PC-9 (cell line): Measurements from ENCODE around the gene NRBP1. TPM values are rescaled to one million over a fixed set of nuclear protein-coding genes. Genes with fewer than 3 reads are reported as not detected.

Experiments used
- BruUV-seq: library from RNA; stranded (reverse); fragments of 400-500 nt; replicated peaks from 2 replicates; lab custom pipeline; 2021; lab: Mats Ljungman, UMichigan
- CTCF ChIA-PET: fragments of 300-600 bp; sonication (Branson Sonifier 250); formaldehyde crosslinking; loops from one replicate; lab custom pipeline; 2022; ENCODE audit warnings: antibody characterized with exemption; lab: Charles Lee
- POLR2A ChIA-PET: fragments of 300-600 bp; sonication (Branson Sonifier 250); formaldehyde crosslinking; loops from one replicate; lab custom pipeline; 2022; ENCODE audit warnings: antibody characterized with exemption; ENCODE audit not compliant: unreplicated experiment; lab: Charles Lee
- DNase-seq, 2 experiments: peaks; one replicate each; pipeline versions ENCODE4 v3.0.0 to v3.0.0-alpha.2; 2015 to 2022; ENCODE audit warnings: mixed read lengths in 1 of 2
- H2AFZ ChIP-seq: fragments of 200-600 bp; sonication (generic); 2 replicates; pipeline ENCODE4 v1.8.1; 2017; ENCODE audit warnings: antibody characterized with exemption
- H3F3A ChIP-seq: fragments of 200-600 bp; sonication (generic); 2 replicates; pipeline ENCODE4 v1.8.1; 2017; ENCODE audit warnings: antibody characterized with exemption, mild to moderate bottlenecking, low read depth; ENCODE audit not compliant: insufficient read depth
- H3K27ac ChIP-seq: fragments of 200-600 bp; sonication (generic); 2 replicates; pipeline ENCODE4 v1.6.1; 2016; ENCODE audit warnings: mixed run types
- H3K27me3 ChIP-seq: fragments of 200-600 bp; sonication (generic); 2 replicates; pipeline ENCODE4 v1.6.1; 2016; ENCODE audit warnings: low read depth, mixed run types; ENCODE audit not compliant: insufficient read depth
- H3K36me3 ChIP-seq: fragments of 200-600 bp; sonication (generic); 2 replicates; pipeline ENCODE4 v1.6.1; 2016; ENCODE audit warnings: low read depth, mixed run types
- H3K4me1 ChIP-seq: fragments of 200-600 bp; sonication (generic); replicated peaks from 2 replicates; pipeline ENCODE4 v1.6.1; 2016; ENCODE audit warnings: mixed run types; ENCODE audit not compliant: insufficient read depth
- H3K4me2 ChIP-seq: fragments of 200-600 bp; sonication (generic); 2 replicates; pipeline ENCODE4 v1.6.1; 2017; ENCODE audit warnings: mixed run types
- H3K4me3 ChIP-seq: fragments of 200-600 bp; sonication (generic); 2 replicates; pipeline ENCODE4 v1.6.1; 2016; ENCODE audit warnings: mixed run types
- H3K79me2 ChIP-seq: fragments of 200-600 bp; sonication (generic); 2 replicates; pipeline ENCODE4 v1.6.1; 2017; ENCODE audit warnings: low read depth, mixed run types
- H3K9me2 ChIP-seq: fragments of 200-600 bp; sonication (generic); 2 replicates; pipeline ENCODE4 v1.8.1; 2017; ENCODE audit warnings: mild to moderate bottlenecking; ENCODE audit not compliant: insufficient read depth
- H3K9me3 ChIP-seq: fragments of 200-600 bp; sonication (generic); 2 replicates; pipeline ENCODE4 v1.8.1; 2016; ENCODE audit warnings: low read depth; ENCODE audit not compliant: insufficient read depth
- H4K20me1 ChIP-seq: fragments of 200-600 bp; sonication (generic); 2 replicates; pipeline ENCODE4 v1.8.1; 2017; ENCODE audit not compliant: insufficient read depth
- CTCF ChIP-seq: fragments of 200-600 bp; sonication (generic); conservative IDR thresholded peaks from 2 replicates; pipeline ENCODE4 v1.6.1; 2017; ENCODE audit warnings: mixed run types, antibody characterized with exemption, mild to moderate bottlenecking, moderate library complexity
- EZH2 ChIP-seq: fragments of 200-600 bp; sonication (generic); IDR thresholded peaks from 2 replicates; pipeline ENCODE4 v1.8.0; 2017; ENCODE audit warnings: antibody characterized with exemption, low read depth
- intact Hi-C: fragments of 100-400 bp; cut with micrococcal nuclease; formaldehyde crosslinking; loops from one replicate; pipeline ENCODE4 v1.10.0; 2022; ENCODE audit not compliant: unreplicated experiment
- total RNA-seq: library from RNA; stranded (reverse); gene quantifications from 2 replicates; pipeline ENCODE4 v1.2.3, GENCODE V29; 2021

The NRBP1 gene
- total RNA-seq, 1 experiment from 2014 or later: 83.9 TPM

DNA sequence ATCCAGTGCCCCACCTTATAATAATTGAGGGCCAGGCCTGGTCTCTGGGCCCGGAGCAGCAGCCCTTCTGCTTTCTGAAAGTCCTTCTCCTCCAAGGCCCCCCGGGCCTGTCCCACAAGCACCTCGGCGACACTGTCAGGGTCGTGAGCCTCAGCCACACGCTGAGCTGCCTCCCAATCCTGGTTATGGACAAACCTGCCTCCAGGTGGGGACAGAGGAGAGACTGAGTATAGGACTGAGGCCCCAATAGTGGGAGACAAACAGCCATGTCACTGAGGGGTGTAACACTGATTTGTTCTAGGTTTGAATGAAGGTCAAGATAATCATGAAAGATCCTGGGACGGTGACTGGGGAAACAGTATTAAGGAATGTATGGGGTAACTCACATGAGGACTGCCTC, 25.5 kb downstream of the NRBP1 start:
- DNase-seq: no peak
- H3K79me2 ChIP-seq: no peaks in the 10 kb centered on the region
- ChIA-PET POLR2A (no interaction called here), CTCF (interaction anchor here (0.6 kb wide), 1 partner anchor 167 kb away, joined by 4 read pairs; no protein-coding TSS in a partner anchor)
- intact Hi-C loops: no loop called here
- H4K20me1 ChIP-seq: no peaks in the 10 kb centered on the region
- no peak overlapping the region for H2AFZ ChIP-seq
- H3K36me3 ChIP-seq: peaks cover 3% of the 10 kb centered on the region; the same call in 1 of the 2 replicates
- H3K4me2 ChIP-seq: no peak overlapping the region
- H3K9me2 ChIP-seq: no peaks in the 10 kb centered on the region
- no peaks in the 10 kb centered on the region for H3F3A ChIP-seq
- BruUV-seq: no TSS peak
- H3K4me1 ChIP-seq: no peaks in the 10 kb centered on the region
- no peaks in the 10 kb centered on the region for H3K9me3 ChIP-seq
- no peaks in the 10 kb centered on the region for H3K27me3 ChIP-seq
- no peak overlapping the region for H3K27ac ChIP-seq
- TF ChIP-seq CTCF (no peak), EZH2 (no peak)
- no peak overlapping the region for H3K4me3 ChIP-seq

DNA sequence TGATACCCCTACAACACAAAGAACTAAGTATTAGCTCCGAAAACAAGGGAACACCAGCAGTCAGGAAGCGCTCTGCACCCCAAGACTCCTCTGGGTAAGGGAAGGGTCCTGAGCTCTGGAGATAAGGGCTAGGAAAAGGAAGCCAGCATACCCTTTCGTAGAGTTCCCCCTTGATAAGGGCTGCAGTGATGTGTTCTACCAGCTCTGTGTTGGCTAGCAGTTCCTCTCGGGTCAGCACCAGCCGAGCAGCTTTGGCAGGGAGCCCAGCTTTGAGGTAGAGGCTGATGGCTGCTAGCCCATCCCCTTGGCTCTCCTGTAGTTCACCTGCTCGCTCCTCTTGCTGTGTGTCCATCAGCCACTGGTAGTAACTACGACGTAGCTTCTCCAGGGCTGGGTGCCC, 32.7 kb downstream of the NRBP1 start:
- BruUV-seq: no TSS peak
- Histone ChIP-seq H3K9me2 (no peaks in the 10 kb centered on the region), H4K20me1 (no peaks in the 10 kb centered on the region), H3K27ac (no peak overlapping the region), H3K79me2 (no peaks in the 10 kb centered on the region), H3K4me2 (no peak overlapping the region), H3K36me3 (0 out of 2 replicates have a peak, but pooled peaks cover 5% of the 10 kb centered on the region), H3F3A (no peaks in the 10 kb centered on the region), H2AFZ (no peak overlapping the region), H3K4me1 (no peaks in the 10 kb centered on the region), H3K27me3 (no peaks in the 10 kb centered on the region), H3K9me3 (no peaks in the 10 kb centered on the region), H3K4me3 (no peak overlapping the region)
- intact Hi-C loops: no loop called here
- CTCF ChIA-PET: no interaction called here
- DNase-seq: no peak
- POLR2A ChIA-PET: no interaction called here
- TF ChIP-seq EZH2: no peak
- TF ChIP-seq CTCF: no peak

DNA sequence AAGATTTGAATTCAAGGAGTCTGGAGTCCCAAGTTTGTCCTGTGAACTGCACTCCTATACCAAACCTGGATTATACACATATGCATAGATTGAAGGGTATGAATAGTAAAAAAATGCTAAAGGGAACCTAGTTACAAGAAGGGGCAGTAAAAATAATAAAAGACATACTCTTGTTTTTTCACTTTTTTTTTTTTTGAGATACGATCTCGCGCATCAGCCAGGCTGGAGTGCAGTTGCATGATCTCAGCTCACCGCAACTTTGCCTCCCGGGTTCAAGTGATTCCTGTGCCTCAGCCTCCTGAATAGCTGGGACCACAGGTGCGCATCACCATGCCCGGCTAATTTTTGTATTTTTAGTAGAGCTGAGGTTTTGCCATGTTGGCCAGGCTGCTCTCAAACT, 36.0 kb downstream of the NRBP1 start:
- no TSS peak for BruUV-seq
- Histone ChIP-seq H3F3A (no peaks in the 10 kb centered on the region), H3K4me1 (no peaks in the 10 kb centered on the region), H3K9me3 (no peaks in the 10 kb centered on the region), H3K9me2 (no peaks in the 10 kb centered on the region), H3K4me3 (no peak overlapping the region), H3K79me2 (no peaks in the 10 kb centered on the region), H3K27me3 (no peaks in the 10 kb centered on the region), H3K36me3 (0 out of 2 replicates have a peak, but pooled peaks cover 5% of the 10 kb centered on the region), H2AFZ (no peak overlapping the region), H3K27ac (no peak overlapping the region), H4K20me1 (no peaks in the 10 kb centered on the region), H3K4me2 (no peak overlapping the region)
- DNase-seq: no peak
- POLR2A ChIA-PET: no interaction called here
- intact Hi-C loops: no loop called here
- CTCF ChIA-PET: no interaction called here
- TF ChIP-seq EZH2 (no peak), CTCF (no peak)
